Lower lobe of right lung (tissue), 2 donors: ENCODE data around the gene NCAPH2. TPM values are rescaled to one million over a fixed set of nuclear protein-coding genes. Genes with fewer than 3 reads are reported as not detected.
A peak's percentile ranks its signal among the peaks of the same experiment; 100 is the strongest.

Experiments used
- ATAC-seq, 2 donors: fragments of 200-7000 bp; cut with Tn5 transposase; one replicate each; pipeline ENCODE4 v1.9.1; 2020 to 2022; ENCODE audit warnings: mild to moderate bottlenecking in 2 of 2, moderate library complexity in 2 of 2
- DNase-seq: peaks from one replicate; pipeline ENCODE4 v3.0.0-alpha.2; 2020
- H3K27ac ChIP-seq: fragments of 200-600 bp; one replicate; pipeline ENCODE4 v1.8.0; 2022
- H3K27me3 ChIP-seq: fragments of 200-600 bp; one replicate; pipeline ENCODE4 v1.8.0; 2022; ENCODE audit warnings: low read depth
- H3K36me3 ChIP-seq: fragments of 200-600 bp; one replicate; pipeline ENCODE4 v1.8.0; 2022; ENCODE audit warnings: mild to moderate bottlenecking
- H3K4me1 ChIP-seq: fragments of 200-600 bp; one replicate; pipeline ENCODE4 v1.8.0; 2022
- H3K4me3 ChIP-seq: fragments of 200-600 bp; one replicate; pipeline ENCODE4 v1.8.0; 2022; ENCODE audit warnings: mild to moderate bottlenecking
- H3K9me3 ChIP-seq: fragments of 200-600 bp; one replicate; pipeline ENCODE4 v1.8.0; 2022
- CTCF ChIP-seq: fragments of 200-600 bp; IDR thresholded peaks from one replicate; pipeline ENCODE4 v1.8.0; 2022; ENCODE audit warnings: antibody characterized with exemption, mild to moderate bottlenecking
- intact Hi-C: fragments of 100-400 bp; cut with DNase I; formaldehyde crosslinking; loops from one replicate; pipeline ENCODE4 v1.11.0; 2022
- total RNA-seq: library from RNA; stranded (reverse); fragmentation: NEBNext Ultra II Directional; extraction: Animal tissue kit (Norgen Biotek cat#: 25700); gene quantifications from one replicate; pipeline ENCODE4 v1.2.1, GENCODE V29; 2021
- donor health status: DM: no; HTN: yes; CAD: no; lungs with severe emphysema.

Gene NCAPH2
- total RNA-seq, 1 donor from 2014 or later: 46.1 TPM

- no peak for TF ChIP-seq CTCF
- Histone ChIP-seq H3K4me1 (peaks cover 40% of the 10 kb centered on the region), H3K27ac (no peak overlapping the region), H3K4me3 (no peak overlapping the region), H3K9me3 (no peaks in the 10 kb centered on the region), H3K36me3 (peaks cover 54% of the 10 kb centered on the region), H3K27me3 (no peaks in the 10 kb centered on the region)
- DNase-seq (no peak), ATAC-seq (no peak)
- intact Hi-C loops: no loop called here
These were observed 40.1 kb upstream of the NCAPH2 start for GRCh38 chr22:50467773-50468440.

- Histone ChIP-seq H3K27ac (no peak overlapping the region), H3K4me3 (no peak overlapping the region), H3K36me3 (peaks cover 47% of the 10 kb centered on the region), H3K4me1 (peaks cover 48% of the 10 kb centered on the region), H3K27me3 (no peaks in the 10 kb centered on the region), H3K9me3 (no peaks in the 10 kb centered on the region)
- no peak for ATAC-seq
- intact Hi-C loops: no loop called here
- DNase-seq: no peak
- no peak for TF ChIP-seq CTCF
These were observed 39.4 kb upstream of the NCAPH2 start for GRCh38 chr22:50468626-50469025.

GRCh38 chr22:50469377-50470305 is 38.4 kb upstream of the NCAPH2 start:
- no peaks in the 10 kb centered on the region for H3K27me3 ChIP-seq
- no peak for TF ChIP-seq CTCF
- peaks cover 37% of the 10 kb centered on the region for H3K36me3 ChIP-seq
- ATAC-seq (peak; percentile 57 to 82), DNase-seq (peak; percentile 82)
- H3K4me1 ChIP-seq: peaks cover 54% of the 10 kb centered on the region
- H3K27ac ChIP-seq: peak overlapping the region; percentile 58
- intact Hi-C loops: no loop called here
- H3K4me3 ChIP-seq: no peak overlapping the region
- H3K9me3 ChIP-seq: no peaks in the 10 kb centered on the region

GRCh38 chr22:50470491-50470890 is 37.5 kb upstream of the NCAPH2 start:
- no peak for DNase-seq

More at GRCh38 chr22:50470491-50470890, 37.5 kb upstream of the NCAPH2 start:
- TF ChIP-seq CTCF: no peak
- Histone ChIP-seq H3K27me3 (no peaks in the 10 kb centered on the region), H3K4me3 (no peak overlapping the region), H3K4me1 (peaks cover 58% of the 10 kb centered on the region), H3K9me3 (no peaks in the 10 kb centered on the region), H3K27ac (peak overlapping the region; percentile 58), H3K36me3 (peaks cover 29% of the 10 kb centered on the region)
- no peak for ATAC-seq
- intact Hi-C loops: no loop called here
